HG02610 (cell line): Measurements from ENCODE around the gene ZBTB47.

Source experiments
- ATAC-seq: cut with Tn5 transposase; IDR thresholded peaks from one replicate; pipeline ENCODE4 v1.9.1; 2021; ENCODE audit warnings: mild to moderate bottlenecking, moderate library complexity; ENCODE audit not compliant: unreplicated experiment

The ZBTB47 gene

DNA sequence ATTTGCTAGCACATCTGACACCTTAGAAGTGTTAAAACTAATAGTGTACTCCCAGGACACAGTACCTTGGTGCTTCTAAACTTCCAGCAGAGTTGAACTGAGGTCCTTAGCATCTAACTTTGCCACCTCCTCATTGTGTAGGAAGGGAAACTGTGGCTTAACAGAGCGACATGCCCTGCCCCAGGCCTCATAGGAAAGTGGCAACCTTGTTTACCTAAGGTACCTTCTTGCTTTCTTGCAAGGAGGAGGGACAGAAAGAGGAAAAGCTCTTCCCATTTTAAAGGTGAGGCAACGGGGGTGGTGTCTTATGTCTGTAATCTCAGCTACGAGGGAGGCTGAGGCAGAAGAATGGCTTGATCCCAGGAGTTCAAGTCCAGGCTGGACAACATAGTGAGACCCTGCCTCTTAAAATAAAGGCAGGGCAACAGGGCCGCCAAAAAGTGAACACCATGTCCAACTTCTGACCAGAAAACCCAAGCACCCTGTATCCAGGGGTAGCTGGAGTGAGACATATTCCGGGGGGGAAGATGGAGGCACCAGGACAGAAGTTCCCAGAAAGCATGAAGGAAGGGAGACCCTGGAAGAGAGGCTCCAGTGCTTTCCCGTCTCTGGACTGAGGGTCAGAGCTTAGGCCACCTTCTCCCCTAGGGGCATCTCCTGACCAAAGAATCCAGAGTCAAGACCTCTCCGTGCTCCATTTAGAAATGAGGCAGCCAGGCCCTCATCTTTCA, 31.3 kb downstream of the ZBTB47 start:
- no peak for ATAC-seq

- ATAC-seq = no peak
These were observed 31.9 kb downstream of the ZBTB47 start, which contains the start of gene KLHL40 for GRCh38 chr3:42685363-42685881. Gene KLHL40 (plus strand): TSS chr3:42685537. CDS start chr3:42685619, 82 bp downstream.

DNA sequence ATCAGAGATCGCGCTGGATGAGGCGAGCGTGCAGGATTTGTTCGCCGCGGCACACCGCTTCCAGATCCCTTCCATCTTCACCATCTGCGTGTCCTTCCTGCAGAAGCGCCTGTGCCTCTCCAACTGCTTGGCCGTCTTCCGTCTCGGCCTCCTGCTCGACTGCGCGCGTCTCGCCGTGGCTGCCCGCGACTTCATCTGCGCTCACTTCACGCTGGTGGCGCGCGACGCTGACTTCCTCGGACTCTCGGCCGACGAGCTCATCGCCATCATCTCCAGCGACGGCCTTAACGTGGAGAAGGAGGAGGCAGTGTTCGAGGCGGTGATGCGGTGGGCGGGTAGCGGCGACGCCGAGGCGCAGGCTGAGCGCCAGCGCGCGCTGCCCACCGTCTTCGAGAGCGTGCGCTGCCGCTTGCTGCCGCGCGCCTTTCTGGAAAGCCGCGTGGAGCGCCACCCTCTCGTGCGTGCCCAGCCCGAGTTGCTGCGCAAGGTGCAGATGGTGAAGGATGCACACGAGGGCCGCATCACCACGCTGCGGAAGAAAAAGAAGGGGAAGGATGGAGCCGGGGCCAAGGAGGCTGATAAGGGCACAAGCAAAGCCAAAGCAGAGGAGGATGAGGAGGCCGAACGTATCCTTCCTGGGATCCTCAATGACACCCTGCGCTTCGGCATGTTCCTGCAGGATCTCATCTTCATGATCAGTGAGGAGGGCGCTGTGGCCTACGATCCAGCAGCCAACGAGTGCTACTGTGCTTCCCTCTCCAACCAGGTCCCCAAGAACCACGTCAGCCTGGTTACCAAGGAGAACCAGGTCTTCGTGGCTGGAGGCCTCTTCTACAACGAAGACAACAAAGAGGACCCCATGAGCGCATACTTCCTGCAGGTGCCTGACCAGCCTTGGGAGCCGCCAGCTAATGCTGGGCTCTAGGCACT, 32.7 kb downstream of the ZBTB47 start:
- no peak for ATAC-seq

- no peak for ATAC-seq
These were observed 33.5 kb downstream of the ZBTB47 start for GRCh38 chr3:42686832-42687650.

- ATAC-seq = no peak
These were observed 34.5 kb downstream of the ZBTB47 start for GRCh38 chr3:42688016-42688415.

DNA sequence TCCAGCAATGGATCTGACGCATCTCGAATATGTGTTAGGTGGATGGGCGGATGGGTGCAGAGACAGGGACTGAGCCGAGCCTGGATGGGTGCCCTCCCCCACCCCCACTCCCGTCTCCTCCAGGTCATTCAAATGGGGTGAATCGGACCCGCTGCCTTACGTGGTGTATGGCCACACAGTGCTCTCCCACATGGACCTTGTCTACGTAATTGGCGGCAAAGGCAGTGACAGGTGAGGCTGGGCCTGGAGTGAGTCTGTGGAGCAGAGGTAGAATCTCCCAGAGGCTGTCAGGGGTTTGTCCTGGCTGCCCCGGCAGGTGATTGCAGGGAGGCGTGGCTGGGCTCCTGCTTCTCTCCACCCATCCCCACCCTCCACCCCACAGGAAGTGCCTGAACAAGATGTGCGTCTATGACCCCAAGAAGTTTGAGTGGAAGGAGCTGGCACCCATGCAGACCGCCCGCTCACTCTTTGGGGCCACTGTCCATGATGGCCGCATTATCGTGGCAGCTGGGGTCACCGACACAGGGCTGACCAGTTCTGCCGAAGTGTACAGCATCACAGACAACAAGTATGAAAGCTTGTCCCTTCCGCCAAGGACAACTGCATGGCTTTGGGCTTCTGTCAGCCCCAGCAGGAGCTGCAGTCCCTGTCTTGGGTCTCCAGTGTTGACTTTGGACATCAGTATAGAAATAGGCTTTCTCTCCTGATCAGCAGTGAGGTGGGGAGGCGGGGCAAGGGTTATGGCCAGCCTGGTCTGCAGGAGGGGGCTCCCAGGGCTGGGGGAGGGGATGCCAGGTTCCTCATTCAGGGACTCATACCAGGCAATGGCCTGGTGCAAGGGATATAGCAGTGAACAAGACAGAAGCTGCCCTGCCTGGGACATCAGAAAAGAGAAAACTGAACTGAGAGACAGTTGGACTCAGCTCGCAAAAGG, 35.3 kb downstream of the ZBTB47 start:
- ATAC-seq = no peak

DNA sequence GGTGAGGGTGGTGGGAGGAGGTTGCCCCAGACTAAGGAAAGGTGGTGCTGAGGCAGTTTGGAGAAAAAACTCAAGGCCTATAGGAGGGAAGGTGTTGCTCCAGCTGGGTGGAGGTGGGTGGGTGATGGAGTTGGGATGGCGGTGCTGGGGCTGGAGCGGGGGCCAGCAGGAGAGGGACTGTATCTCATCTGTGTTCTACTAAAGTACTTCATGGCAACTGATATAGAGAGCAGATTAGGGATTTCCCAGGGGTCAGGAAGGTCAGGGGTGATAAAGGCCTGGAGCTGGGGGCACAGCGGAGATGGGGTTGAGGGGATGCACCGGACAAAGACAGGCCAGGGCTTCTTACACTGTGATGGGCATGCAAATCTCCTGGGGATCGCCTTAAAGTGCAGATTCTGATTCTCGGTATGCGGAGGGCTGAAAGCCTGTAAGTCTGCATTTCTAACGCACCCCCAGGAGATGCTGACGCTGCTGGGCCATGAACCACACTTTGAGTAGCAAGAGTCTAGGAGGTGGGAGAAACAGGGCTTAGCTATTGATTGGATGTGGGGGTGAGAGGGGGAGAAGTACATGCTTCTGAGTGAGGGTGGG, 36.0 kb downstream of the ZBTB47 start:
- no peak for ATAC-seq

- ATAC-seq = no peak
These were observed 36.7 kb downstream of the ZBTB47 start for GRCh38 chr3:42690191-42690590.

DNA sequence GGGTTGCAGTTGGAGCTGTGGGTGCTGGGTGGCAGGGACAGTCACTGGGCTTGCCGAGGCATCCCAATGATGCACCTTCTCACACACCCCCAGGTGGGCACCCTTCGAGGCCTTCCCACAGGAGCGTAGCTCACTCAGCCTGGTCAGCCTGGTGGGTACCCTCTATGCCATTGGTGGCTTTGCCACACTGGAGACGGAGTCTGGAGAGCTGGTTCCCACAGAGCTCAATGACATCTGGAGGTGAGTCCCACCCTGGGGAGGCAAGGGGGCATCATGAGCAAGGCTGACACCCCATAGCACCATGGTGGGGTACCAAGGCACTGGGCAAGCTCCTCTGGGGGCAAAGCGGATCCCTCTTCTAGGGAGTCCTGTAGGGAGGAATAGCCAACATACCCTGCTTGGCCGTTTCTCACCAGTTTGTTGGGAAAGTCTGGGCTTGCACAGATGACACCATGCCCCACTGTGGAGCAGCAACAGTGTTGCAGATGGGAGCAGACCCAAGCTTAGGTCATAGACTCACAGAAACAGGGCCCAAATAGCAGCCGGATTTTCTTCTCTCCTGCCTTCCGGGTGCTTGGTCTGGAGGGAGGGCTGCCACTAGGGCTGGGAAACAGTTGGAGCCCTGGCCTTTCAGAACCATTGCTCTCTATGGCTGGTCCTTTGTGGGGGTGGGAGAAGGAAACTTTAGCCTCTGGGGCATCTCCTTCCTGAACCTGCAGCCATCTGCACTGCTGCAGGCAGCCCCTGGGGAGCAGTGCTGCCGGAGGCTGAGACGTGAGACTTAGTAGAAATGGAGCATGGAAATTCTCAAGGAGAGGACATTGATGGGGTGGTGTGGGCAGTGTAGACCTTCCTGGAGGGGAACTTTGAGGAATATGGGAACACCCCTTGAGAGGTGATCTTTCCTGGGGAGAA, 37.5 kb downstream of the ZBTB47 start:
- no peak for ATAC-seq

GRCh38 chr3:42691816-42692666, 38.5 kb downstream of the ZBTB47 start:
- no peak for ATAC-seq

- ATAC-seq = no peak
These were observed 39.4 kb downstream of the ZBTB47 start for GRCh38 chr3:42692667-42693529.

DNA sequence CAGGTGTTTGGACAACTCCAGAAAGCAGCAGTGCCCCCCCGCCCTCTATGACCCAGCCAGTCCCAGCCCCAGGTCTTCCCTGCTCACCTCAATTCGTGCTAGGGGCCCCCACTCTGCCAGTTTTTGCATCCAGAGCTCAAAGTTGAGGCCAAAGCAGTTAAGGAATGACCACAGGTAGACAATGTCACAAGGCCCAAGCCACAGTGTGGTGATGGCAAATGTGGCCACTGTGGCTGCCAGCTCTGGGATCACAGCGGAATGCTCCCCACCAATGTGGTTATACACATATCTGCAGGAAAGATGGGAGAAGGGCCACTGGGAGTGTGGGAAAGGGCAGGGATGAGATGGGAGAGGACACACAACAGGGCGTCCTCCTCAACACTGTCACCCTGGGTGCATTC, 40.0 kb downstream of the ZBTB47 start:
- ATAC-seq = no peak

DNA sequence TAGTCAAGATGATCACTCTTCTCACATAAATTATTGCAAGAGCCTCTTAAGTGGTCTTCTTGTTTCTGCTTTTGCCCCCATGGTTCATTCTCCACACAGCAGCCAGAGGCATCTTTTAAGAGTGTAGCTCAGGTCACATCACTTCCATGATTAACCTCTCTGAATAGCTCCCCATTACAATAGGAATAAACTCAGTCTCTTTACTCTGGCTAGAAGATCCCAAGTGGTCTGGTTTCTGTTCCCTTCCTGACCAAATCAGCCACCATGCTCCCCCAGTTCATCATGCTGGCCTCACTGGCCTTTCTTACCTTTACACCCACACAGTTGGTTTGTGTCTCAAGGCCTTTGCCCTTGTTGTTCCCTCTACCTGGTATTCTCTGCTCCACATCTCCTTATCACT, 40.9 kb downstream of the ZBTB47 start:
- ATAC-seq = no peak

DNA sequence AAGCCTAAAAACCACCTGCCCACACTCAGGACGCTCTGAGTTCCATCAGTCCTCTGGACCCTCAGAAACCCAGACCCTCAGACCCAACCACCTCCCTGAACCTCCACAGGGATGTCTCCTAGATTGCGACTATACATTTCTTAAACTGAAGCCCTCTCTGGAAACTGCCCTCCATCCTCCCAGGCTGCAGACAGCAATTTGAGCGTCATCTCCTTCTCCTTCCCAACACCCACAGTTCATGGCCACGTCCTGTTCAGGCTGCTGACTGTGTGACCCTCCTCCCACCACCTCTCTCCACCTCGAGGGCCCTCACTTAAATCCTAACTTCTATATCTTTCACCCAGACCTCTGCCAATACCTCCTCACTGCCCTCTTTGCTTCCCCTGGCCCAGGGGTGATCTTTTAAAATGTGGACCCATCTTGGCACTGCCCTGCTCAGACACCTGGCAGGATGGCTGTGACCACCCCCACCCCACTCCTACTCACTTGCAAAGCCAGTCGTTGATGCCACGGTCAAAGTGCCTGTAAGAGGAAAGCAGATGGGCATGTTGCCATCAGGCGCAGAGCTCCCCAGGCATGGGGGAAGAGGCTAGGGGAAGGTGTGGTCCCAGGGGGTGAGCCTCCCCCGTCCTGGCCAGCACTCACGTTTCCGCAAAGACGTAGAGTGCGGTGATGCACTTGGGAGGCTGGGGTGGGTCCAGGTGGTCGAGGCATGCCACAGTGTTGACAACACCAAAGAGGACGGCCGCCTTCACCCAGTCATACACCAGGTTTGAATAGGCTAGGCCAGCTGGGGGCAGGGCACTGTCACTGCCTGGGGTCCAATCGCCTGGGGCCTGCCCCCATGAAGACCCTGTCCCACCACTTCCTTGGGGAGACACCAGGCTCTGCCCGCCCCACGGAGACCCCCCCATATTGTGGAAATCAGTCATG, 43.1 kb downstream of the ZBTB47 start:
- ATAC-seq = no peak

- no peak for ATAC-seq
These were observed 44.0 kb downstream of the ZBTB47 start for GRCh38 chr3:42697289-42698051.
